ENCODE results near the gene ABCF3. TPM values are rescaled to one million over a fixed set of nuclear protein-coding genes. Genes with fewer than 3 reads are reported as not detected.

Gene ABCF3
- total RNA-seq, 1 experiment from 2014 or later, result 27.4 TPM

DNA sequence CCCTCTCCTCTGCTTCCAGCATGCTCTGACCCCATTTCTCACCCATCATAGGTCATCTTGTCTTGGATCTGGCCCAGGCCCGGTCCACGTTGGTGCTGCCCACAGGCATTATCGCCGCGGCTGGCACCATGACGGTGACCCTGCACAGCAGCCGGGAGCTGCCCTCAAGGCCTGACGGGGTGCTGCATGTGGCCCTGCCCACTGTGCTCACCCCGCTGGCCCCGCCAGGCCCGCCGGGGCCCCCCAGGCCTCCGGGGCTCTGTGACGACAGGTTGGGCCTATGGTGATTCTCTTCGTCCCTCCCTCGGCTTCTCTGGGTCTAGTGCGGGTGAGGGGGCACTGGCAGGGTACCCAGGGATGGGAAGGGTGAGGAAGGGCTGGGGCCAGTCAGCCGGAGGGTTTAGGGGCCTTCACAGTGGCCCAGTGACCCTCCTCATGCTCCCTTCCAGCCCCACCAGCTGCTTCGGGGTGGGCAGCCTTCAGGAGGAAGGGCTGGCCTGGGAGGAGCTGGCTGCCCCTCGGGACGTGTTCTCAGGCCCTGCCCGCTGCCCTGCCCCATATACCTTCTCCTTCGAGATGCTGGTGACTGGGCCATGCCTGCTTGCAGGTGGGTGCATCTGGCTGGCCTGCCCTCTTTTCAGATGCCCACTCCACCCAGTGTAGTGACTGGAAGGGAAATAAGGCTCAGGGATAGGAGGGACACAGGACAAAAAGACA lies 47.3 kb downstream of the ABCF3 start:
- no peak for DNase-seq (ENCODE audit: low read depth)

DNA sequence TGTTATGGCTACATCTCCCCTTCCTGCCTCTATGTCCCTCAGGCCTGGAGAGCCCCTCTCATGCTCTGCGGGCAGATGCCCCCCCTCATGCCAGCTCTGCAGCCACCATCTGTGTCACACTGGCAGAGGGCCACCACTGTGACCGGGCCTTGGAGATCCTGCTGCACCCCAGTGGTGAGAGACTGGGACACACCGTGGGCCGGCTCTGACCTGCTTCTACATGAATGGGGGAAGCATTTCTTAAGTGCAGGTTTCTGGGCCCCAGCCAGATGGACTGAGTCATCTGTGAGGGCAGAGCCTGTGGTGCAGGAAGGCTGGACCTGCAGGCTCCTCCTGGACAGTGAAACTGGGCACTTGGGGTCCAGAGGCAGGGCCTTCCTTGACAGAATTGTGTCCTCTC lies 48.2 kb downstream of the ABCF3 start:
- peak; percentile 96 for DNase-seq (ENCODE audit: low read depth)

DNA sequence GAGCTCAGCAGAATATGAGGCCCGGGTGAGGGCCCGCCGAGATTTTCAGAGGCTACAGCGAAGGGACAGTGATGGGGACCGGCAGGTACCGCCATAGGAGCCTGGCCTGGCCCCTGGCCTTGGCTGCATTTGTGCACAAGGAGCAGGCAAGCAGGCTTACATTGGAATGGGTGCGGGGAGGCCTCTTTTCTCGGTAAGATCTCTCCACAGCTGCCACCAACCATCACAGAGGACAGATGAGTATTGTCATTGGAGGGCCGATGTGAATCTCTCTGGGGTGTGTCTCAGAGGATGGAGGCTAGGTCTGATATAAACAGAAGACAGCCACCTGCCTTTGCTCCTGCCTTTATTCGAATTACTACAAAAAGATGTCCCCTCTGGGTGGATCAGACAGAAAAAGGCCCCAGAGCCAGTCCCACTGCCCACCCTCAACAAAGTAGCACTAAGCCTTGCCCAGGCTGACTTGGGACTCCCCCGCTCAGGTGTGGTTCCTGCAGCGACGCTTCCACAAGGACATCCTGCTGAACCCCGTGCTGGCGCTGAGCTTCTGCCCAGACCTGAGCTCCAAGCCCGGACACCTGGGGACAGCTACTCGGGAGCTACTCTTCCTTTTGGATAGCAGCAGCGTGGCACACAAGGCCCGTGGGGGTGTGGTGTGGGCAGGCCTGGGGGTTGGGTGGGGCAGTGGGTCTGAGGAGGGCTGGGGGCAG lies 48.8 kb downstream of the ABCF3 start:
- no peak for DNase-seq (ENCODE audit: low read depth)

DNA sequence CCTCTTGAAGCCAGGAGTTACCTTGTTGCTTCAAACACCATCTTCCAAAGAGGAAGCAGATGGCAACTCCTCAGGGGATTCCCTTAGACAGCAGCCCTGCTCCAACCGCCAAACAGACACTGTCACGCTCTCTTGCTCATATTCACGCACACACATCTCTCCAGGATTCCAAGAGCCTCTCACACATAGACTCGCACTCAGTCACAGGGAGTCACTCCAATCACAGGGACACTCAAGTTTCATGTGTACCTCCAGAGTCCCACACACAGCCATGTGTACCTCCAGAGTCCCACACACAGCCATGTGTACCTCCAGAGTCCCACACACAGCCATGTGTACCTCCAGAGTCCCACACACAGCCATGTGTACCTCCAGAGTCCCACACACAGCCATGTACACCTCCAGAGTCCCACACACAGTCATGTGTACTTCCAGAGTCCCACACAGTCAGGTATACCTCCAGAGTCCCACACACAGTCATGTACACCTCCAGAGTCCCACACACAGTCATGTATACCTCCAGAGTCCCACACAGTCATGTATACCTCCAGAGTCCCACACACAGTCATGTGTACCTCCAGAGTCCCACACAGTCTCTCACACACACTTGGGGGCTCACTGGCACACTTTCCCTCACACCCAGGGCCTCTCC lies 49.5 kb downstream of the ABCF3 start:
- no peak for DNase-seq (ENCODE audit: low read depth)

DNA sequence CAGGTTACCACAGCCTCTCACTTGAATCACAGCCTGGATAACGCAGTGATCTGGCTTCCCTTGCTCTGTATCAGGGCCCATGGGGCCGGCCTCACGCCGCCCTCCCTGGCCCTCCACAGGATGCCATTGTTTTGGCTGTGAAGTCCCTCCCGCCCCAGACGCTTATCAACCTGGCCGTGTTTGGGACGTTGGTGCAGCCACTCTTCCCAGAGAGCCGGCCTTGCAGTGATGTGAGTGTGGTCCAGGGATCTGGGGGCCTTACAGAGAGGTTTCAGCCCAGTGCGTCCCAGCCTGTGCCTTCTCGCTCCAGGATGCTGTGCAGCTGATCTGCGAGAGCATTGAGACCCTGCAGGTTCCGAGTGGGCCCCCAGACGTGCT lies 50.0 kb downstream of the ABCF3 start:
- no peak for DNase-seq (ENCODE audit: low read depth)

DNA sequence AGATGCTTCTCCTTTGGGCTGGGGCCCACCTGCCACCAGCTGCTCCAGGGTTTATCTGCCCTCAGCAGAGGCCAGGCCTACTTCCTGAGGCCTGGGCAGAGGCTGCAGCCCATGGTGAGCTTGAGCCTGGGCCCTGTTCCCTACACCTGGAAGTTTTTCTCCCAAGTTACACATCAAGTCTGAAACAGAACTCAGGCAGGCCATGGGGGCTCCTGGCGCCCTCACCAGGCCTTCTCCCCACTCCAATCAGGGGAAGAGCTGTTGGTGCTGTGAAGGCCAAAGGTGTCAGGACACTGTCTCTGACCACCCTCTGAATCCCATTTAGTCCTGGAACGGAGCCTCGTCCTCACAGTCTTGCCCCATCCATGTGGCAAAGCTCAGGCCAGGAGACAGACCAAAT lies 50.6 kb downstream of the ABCF3 start:
- DNase-seq (ENCODE audit: low read depth), result no peak

DNA sequence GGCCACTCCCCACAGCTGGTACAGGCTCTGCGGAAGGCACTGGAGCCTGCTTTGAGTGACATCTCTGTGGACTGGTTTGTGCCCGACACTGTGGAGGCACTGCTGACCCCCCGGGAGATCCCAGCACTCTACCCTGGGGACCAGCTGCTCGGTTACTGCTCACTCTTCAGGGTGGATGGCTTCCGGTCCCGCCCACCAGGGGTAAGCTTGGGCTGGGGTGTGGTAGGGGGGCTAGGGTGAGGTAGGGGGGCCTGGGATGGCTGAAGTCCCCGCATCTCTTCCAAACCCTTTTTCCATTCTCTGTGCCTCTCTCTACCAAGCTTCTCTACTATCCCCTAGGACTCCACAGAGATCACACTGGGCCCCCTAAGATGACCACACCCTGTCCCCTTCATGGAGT lies 51.2 kb downstream of the ABCF3 start:
- DNase-seq (ENCODE audit: low read depth), result no peak

DNA sequence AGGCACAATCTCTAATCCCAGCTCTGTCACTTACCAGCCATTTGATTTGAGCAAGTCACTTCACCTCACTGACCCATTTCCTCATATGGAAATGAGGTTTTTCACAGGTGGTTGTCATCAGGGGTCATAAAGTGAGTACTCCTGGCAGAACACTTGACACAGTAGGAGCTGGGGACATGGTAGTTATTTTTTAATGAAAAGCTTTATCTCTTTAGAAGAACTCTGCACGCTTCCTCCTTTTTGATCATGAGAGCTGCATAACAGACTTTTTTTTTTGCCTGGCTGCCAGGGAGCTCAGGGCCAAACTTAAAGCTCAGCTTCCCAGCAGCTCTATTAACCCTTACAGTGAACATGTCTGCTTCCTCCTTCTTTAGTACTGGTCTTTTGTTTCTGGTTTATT lies 51.8 kb downstream of the ABCF3 start:
- DNase-seq (ENCODE audit: low read depth), result no peak

DNA sequence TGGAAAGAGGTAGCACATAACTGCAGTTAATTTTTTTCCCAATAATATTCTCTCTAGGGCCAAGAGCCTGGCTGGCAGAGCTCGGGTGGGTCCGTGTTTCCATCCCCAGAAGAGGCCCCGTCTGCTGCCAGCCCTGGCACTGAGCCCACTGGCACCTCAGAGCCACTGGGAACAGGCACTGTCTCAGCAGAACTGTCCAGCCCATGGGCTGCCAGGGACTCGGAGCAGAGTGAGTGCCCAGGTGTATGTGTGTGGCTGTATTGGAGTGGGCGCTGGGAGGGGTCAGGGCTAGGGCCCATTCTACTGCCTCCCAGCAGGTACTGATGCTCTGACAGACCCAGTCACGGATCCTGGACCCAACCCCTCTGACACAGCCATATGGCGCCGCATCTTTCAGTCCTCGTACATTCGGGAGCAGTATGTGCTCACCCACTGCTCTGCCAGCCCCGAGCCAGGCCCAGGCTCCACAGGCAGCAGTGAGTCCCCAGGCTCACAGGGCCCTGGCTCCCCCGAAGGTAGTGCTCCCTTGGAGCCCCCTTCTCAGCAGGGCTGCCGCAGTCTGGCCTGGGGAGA lies 52.3 kb downstream of the ABCF3 start:
- no peak for DNase-seq (ENCODE audit: low read depth)

DNA sequence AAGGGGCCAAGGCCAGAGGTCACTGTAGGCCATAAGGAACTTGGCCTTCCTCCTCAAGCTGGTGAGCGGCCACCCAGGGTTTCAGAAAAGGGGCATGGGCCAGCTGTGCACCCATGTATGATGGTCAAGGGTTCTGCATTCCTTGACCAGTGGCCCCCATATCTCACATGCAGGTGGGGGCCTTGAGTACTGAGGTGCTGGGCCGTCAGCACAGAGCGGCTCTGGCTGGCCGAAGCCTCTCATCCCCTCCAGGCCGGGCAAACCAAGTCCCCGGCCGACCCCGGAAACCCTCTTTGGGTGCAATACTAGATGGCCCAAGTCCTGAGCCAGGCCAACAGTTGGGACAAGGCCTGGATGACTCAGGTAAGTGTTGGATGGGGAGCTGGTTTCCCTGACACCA lies 53.2 kb downstream of the ABCF3 start:
- DNase-seq (ENCODE audit: low read depth), result no peak

DNA sequence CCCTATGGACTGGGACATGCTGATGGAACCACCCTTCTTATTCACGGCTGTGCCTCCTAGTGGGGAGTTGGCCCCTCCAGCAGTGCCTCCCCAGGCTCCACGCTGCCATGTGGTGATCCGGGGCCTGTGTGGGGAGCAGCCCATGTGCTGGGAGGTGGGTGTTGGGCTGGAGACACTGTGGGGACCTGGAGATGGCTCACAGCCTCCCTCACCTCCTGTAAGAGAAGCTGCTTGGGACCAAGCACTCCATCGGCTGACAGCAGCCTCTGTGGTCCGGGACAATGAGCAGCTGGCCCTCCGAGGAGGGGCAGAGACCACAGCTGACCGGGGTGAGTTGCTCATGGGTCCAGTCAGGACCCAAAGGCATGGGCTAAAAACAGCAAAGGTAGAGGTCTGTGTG lies 53.7 kb downstream of the ABCF3 start:
- no peak for DNase-seq (ENCODE audit: low read depth)

DNA sequence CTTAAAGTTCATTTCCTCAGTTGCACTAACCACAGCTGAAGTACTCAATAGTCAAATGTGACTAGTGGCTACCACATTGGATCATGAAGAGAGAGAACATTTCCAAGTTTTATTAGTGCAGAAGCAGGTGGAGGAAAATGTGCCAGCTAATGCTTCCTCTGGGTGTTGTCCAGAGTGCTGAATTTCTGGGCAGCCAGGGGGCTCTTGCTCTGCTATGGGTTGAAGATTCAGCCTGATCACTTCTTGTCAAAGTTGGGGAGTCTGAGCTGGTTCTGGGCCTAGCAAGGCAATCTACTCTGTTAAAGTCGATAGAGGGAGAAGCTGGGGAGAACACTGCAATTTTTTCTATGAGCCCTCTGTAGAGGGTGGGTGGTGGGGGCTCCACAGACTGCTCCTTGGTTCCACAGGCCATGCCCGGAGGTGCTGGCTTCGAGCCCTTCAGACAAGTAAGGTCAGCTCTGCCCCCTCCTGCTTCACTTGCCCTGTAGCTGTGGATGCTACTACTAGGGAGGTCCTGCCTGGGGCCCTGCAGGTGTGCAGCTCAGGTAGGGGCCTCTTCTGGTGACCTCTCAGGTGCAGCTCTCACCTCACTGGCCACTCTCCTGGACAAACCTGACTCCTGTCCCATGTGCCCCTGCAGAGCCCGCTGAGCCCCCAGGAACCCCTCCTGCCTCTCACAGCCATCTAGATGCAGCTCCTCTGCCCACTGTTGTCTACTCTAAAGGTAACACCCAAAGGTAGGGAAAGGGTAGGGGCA lies 54.6 kb downstream of the ABCF3 start:
- peak; percentile 62 for DNase-seq (ENCODE audit: low read depth)

DNA sequence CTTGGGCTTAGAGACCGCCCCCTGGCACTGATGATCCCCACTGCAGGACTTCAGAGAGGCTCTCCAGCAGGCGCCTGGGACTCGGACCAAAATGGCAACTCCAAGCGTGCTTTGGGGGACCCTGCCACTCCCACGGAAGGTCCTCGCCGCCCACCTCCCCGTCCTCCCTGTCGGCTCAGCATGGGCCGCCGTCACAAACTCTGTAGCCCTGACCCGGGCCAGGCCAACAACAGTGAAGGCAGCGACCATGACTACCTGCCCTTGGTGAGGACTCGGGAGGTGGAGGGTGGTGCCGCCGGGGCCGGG lies 55.1 kb downstream of the ABCF3 start:
- no peak for DNase-seq (ENCODE audit: low read depth)

DNA sequence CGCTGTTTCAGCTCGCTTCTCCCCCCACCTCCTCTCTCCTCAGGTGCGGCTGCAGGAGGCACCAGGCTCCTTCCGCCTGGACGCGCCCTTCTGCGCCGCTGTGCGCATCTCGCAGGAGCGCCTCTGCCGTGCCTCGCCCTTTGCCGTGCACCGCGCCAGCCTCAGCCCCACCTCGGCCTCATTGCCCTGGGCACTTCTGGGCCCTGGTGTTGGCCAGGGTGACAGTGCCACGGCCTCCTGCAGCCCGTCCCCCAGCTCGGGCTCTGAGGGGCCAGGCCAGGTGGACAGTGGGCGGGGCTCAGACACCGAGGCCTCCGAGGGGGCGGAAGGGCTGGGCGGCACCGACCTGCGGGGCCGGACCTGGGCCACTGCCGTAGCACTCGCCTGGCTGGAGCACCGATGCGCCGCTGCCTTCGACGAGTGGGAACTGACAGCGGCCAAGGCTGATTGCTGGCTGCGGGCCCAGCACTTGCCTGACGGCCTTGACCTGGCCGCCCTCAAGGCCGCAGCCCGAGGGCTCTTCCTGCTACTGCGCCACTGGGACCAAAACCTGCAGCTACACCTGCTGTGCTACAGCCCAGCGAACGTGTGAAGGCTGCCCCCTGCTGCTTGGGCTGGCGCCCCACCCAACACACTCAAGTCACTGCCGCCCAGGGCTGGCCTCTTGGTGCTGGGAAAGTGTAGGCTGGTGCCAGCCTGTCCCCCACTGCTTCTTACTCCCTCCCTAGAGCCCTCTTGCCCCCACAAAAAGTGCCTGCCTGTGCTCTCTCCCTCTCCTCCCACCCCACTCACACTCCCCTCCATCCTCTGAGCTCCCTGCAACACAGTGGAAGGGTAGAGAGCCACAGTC lies 55.7 kb downstream of the ABCF3 start:
- DNase-seq (ENCODE audit: low read depth), result no peak

DNA sequence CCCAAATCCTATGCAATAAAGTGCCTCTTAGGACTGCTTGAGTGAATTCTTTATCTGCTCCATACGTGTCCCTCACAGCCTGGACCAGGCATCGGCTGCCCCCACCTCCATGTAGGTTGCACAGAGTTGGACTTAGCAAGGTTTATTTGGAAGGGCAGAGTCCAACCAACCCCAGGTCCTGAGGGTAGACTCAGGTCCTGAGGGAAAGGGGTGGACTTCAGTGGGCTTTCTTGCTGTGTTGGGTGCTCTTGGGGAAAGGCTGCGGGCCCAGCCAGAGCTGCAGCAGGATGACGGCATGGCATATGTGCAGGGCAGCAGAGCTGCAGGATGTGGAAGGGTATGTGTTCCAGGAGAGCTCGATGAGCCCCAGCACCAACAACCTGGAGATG lies 56.3 kb downstream of the ABCF3 start:
- no peak for DNase-seq (ENCODE audit: low read depth)

Other genes with a start within 250 kb of the ABCF3 start
- 6.7 and 11.6 TPM in 2 replicates for gene ABCC5, start 168.3 kb upstream of the ABCF3 start, total RNA-seq (2014; rRNA removed; shearing (Covaris generic))
- not detected in 2 replicates for gene HTR3D, start 154.5 kb upstream of the ABCF3 start, total RNA-seq (2014; rRNA removed; shearing (Covaris generic))
- gene HTR3C, start 133.2 kb upstream of the ABCF3 start, total RNA-seq (2014; rRNA removed; shearing (Covaris generic)), result 0.30 and 0.47 TPM in 2 replicates
- gene HTR3E, start 89.1 kb upstream of the ABCF3 start, total RNA-seq (2014; rRNA removed; shearing (Covaris generic)), result not detected in 2 replicates
- gene EIF2B5, start 50.8 kb upstream of the ABCF3 start, total RNA-seq (2014; rRNA removed; shearing (Covaris generic)), result 29.4 and 43.6 TPM in 2 replicates
- gene DVL3, start 30.8 kb upstream of the ABCF3 start, total RNA-seq (2014; rRNA removed; shearing (Covaris generic)), result 21.2 and 30.3 TPM in 2 replicates
- gene AP2M1, start 11.3 kb upstream of the ABCF3 start, total RNA-seq (2014; rRNA removed; shearing (Covaris generic)), result 676 and 795 TPM in 2 replicates
- not detected in 2 replicates for gene VWA5B2, start 43.4 kb downstream of the ABCF3 start, total RNA-seq (2014; rRNA removed; shearing (Covaris generic))
- 127 and 132 TPM in 2 replicates for gene ALG3, start 62.8 kb downstream of the ABCF3 start, total RNA-seq (2014; rRNA removed; shearing (Covaris generic))
- gene EEF1AKMT4, start 63.5 kb downstream of the ABCF3 start, total RNA-seq (2014; rRNA removed; shearing (Covaris generic)), result 9.7 and 9.9 TPM in 2 replicates
- gene CAMK2N2, start 75.4 kb downstream of the ABCF3 start, total RNA-seq (2014; rRNA removed; shearing (Covaris generic)), result 1.1 TPM in 1 of 2 replicates, not detected in the other
- gene ECE2, start 89.8 kb downstream of the ABCF3 start, total RNA-seq (2014; rRNA removed; shearing (Covaris generic)), result not detected in 2 replicates
- 902 and 1,026 TPM in 2 replicates for gene PSMD2, start 113.0 kb downstream of the ABCF3 start, total RNA-seq (2014; rRNA removed; shearing (Covaris generic))
- gene EIF4G1, start 128.4 kb downstream of the ABCF3 start, total RNA-seq (2014; rRNA removed; shearing (Covaris generic)), result 231 and 422 TPM in 2 replicates
- 14.1 and 24.6 TPM in 2 replicates for gene FAM131A, start 151.4 kb downstream of the ABCF3 start, total RNA-seq (2014; rRNA removed; shearing (Covaris generic))
- gene CLCN2, start 175.4 kb downstream of the ABCF3 start, total RNA-seq (2014; rRNA removed; shearing (Covaris generic)), result 2.5 and 4.9 TPM in 2 replicates
- 162 and 196 TPM in 2 replicates for gene POLR2H, start 175.5 kb downstream of the ABCF3 start, total RNA-seq (2014; rRNA removed; shearing (Covaris generic))
- gene THPO, start 192.0 kb downstream of the ABCF3 start, total RNA-seq (2014; rRNA removed; shearing (Covaris generic)), result not detected in 2 replicates
- 0.42 TPM in 1 of 2 replicates, not detected in the other for gene CHRD, start 193.9 kb downstream of the ABCF3 start, total RNA-seq (2014; rRNA removed; shearing (Covaris generic))